Progenitor cell of endocrine pancreas (in vitro differentiated cells): ENCODE measurements around the gene DRC7. TPM values are rescaled to one million over a fixed set of nuclear protein-coding genes. Genes with fewer than 3 reads are reported as not detected.
A peak's percentile ranks its signal among the peaks of the same experiment; 100 is the strongest.

ENCODE experiments used
- DNase-seq: peaks from one replicate; pipeline ENCODE4 v3.0.0; 2021; ENCODE audit warnings: low spot score; ENCODE audit not compliant: unreplicated experiment
- H3K27ac Mint-ChIP-seq: 2 replicates; pipeline ENCODE4 v1.8.0; 2021; ENCODE audit warnings: mild to moderate bottlenecking, moderate library complexity, mixed read lengths
- H3K27me3 Mint-ChIP-seq: 2 replicates; pipeline ENCODE4 v1.8.0; 2021; ENCODE audit warnings: mixed read lengths
- H3K36me3 Mint-ChIP-seq: 2 replicates; pipeline ENCODE4 v1.8.0; 2022; ENCODE audit warnings: mixed read lengths; ENCODE audit not compliant: insufficient read depth
- H3K4me1 Mint-ChIP-seq: 2 replicates; pipeline ENCODE4 v1.8.0; 2021; ENCODE audit warnings: low read depth, mixed read lengths
- H3K4me3 Mint-ChIP-seq: 2 replicates; pipeline ENCODE4 v1.8.0; 2021; ENCODE audit warnings: low read depth, mild to moderate bottlenecking, moderate library complexity, mixed read lengths
- H3K9me3 Mint-ChIP-seq: 2 replicates; pipeline ENCODE4 v1.8.0; 2021; ENCODE audit warnings: low read depth, mixed read lengths
- total RNA-seq: library from RNA; stranded (reverse); gene quantifications from 2 replicates; pipeline ENCODE4 v1.2.1, GENCODE V29; 2021
- TF ChIP-seq, protein P1 (sequence below): fragments of 200-600 bp; sonication (generic); IDR thresholded peaks from one replicate; pipeline ENCODE4 v1.5.0; 2021; ENCODE audit warnings: antibody characterized with exemption, mild to moderate bottlenecking; ENCODE audit not compliant: unreplicated experiment

Gene DRC7
- total RNA-seq, 1 donor from 2014 or later, result 6.8 TPM

DNA sequence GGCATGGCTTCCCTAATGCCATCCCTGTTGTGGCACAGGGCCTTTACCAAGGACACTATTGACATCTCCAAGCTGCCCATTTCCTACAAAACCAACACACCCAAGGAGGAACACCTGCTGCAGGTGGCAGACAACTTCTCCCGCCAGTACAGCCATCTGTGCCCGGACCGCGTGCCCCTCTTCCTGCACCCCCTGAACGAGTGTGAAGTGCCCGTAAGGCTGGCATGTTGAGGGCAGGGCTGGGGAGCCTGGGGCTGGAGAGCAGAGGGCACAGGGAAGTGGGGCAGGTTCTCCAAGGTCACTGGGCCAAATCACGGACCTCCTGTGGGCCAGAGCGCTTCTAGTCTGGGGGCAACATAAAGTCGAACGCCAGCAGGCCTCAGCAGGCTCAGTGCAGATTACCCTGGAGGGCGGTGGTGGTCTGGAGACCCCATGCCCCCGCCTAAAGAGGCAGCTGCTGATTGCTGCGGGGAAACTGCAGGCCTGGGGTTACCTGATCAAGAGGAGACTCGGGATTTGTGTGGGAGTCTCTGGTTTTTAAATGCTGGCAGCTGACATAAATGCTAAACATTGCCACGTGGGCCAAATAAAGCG, 4.3 kb downstream of the DRC7 start:
- no peak overlapping the region for H3K27ac Mint-ChIP-seq
- H3K9me3 Mint-ChIP-seq, result no peaks in the 10 kb centered on the region
- DNase-seq, result no peak
- no peaks in the 10 kb centered on the region for H3K27me3 Mint-ChIP-seq
- H3K4me3 Mint-ChIP-seq, result no peak overlapping the region
- H3K4me1 Mint-ChIP-seq, result peaks cover 34% of the 10 kb centered on the region
- TF ChIP-seq, protein P1, sequence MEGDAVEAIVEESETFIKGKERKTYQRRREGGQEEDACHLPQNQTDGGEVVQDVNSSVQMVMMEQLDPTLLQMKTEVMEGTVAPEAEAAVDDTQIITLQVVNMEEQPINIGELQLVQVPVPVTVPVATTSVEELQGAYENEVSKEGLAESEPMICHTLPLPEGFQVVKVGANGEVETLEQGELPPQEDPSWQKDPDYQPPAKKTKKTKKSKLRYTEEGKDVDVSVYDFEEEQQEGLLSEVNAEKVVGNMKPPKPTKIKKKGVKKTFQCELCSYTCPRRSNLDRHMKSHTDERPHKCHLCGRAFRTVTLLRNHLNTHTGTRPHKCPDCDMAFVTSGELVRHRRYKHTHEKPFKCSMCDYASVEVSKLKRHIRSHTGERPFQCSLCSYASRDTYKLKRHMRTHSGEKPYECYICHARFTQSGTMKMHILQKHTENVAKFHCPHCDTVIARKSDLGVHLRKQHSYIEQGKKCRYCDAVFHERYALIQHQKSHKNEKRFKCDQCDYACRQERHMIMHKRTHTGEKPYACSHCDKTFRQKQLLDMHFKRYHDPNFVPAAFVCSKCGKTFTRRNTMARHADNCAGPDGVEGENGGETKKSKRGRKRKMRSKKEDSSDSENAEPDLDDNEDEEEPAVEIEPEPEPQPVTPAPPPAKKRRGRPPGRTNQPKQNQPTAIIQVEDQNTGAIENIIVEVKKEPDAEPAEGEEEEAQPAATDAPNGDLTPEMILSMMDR, result no peak
- H3K36me3 Mint-ChIP-seq, result no peaks in the 10 kb centered on the region

DNA sequence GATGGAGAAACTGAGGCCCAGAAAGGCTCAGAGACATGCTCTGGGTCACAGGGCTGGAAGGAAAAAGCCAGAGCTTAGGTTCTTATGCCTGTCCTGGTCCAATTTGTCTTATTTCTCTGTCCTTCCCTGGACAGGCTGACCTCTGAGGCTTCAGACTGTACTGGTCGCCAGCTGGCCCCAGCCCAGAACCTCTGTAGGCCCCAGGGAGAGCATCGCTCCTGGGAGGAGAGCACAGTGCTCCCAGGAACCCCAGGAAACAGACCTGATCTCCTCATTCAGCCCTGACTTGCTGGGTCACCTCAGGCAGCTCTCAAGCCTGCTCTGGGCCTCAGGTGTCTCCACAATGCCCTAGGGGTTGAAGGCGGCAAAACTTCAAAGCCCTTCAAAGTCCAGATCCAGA, 4.9 kb downstream of the DRC7 start:
- Mint-ChIP-seq H3K36me3 (no peaks in the 10 kb centered on the region), H3K27me3 (no peaks in the 10 kb centered on the region), H3K4me1 (peaks cover 35% of the 10 kb centered on the region), H3K9me3 (no peaks in the 10 kb centered on the region), H3K4me3 (no peak overlapping the region), H3K27ac (no peak overlapping the region)
- TF ChIP-seq, protein P1, result no peak
- DNase-seq, result no peak

DNA sequence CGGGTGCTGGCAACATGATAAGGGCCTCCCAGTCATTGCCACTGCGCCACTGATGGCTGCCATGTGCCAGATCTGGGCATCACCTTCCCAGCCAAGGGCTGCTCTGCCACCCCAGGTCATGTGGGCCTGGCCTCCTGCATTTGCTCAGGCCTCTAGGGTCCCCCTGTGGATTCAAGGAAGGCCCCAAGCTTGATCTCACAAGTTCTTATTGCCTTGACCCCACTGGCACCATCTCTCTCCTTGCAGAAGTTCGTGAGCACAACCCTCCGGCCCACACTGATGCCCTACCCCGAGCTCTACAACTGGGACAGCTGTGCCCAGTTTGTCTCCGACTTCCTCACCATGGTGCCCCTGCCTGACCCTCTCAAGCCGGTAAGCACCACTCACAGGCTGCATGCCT, 5.3 kb downstream of the DRC7 start:
- Mint-ChIP-seq H3K36me3 (no peaks in the 10 kb centered on the region), H3K9me3 (no peaks in the 10 kb centered on the region), H3K27ac (peak overlapping the region; percentile 74), H3K4me1 (peaks cover 34% of the 10 kb centered on the region), H3K4me3 (no peak overlapping the region), H3K27me3 (no peaks in the 10 kb centered on the region)
- no peak for DNase-seq
- TF ChIP-seq, protein P1, result no peak

DNA sequence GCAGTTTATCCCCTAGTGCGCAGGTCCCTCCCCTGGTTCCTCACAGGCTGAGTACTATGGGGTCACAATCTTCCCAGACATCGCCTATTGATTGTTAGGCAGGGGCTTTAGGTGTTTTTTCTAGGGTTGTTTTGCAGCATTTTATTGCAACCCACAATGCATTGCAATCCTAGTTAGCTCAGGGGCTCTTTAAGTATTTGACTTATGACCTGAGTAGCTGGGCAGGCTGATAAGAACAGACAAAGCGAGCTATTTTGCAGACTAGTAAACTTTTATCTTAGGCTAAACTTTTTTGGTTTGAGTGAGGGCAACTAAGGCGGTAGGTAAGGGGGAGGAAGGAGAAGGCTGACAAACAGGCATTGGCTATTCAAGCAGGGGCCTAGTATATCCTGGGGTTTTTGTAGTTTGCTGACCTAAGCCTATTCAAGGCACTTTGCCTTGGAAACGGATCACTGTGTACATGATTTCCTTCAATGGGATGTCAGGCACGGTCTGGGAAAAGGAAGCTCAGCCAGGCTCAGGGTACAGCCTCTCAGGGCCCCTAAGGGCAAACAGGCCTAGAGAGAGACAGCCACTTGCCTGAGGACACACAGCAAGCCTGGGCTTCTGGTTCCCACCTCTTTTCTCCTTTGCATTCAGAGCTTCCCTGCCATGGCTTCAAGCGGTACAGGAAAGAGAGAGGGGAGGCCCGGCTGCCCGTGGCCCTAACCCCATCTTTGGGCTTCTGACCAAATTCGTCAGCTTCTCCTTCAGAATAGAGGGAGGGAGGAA, 6.4 kb downstream of the DRC7 start:
- H3K27me3 Mint-ChIP-seq, result no peaks in the 10 kb centered on the region
- peak overlapping the region; percentile 47 for H3K4me3 Mint-ChIP-seq
- H3K36me3 Mint-ChIP-seq, result no peaks in the 10 kb centered on the region
- peaks cover 34% of the 10 kb centered on the region for H3K4me1 Mint-ChIP-seq
- no peaks in the 10 kb centered on the region for H3K9me3 Mint-ChIP-seq
- H3K27ac Mint-ChIP-seq, result peak overlapping the region; percentile 98
- no peak for DNase-seq
- TF ChIP-seq, protein P1, result no peak

DNA sequence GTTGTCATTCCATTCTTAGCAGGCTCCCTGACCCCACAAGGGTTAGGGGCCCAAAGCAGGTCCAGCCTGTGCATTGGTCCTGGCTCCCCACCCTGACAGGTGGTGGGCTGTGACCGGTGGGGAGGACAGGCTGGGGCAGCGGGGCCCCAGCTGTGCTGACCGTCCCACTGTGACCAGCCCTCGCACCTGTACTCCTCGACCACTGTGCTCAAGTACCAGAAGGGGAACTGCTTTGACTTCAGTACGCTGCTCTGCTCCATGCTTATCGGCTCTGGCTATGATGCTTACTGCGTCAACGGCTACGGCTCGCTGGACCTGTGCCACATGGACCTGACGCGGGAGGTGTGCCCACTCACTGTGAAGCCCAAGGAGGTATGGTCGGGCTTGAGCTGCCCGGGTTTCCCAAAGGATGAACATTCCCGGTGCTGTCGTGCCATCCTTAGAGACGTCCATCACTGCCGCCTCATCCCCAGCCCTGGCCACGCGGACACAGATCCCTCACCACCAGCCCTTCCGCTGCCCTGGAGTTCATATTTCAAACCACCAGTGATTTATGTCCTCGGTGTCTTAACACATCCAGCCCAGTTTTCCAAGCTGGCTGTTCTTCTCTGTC, 7.3 kb downstream of the DRC7 start:
- no peak for DNase-seq
- Mint-ChIP-seq H3K27ac (peak overlapping the region; percentile 98), H3K4me1 (peaks cover 35% of the 10 kb centered on the region), H3K9me3 (no peaks in the 10 kb centered on the region), H3K4me3 (peak overlapping the region; percentile 21), H3K36me3 (no peaks in the 10 kb centered on the region), H3K27me3 (no peaks in the 10 kb centered on the region)
- TF ChIP-seq, protein P1, result no peak
